Liver (tissue), 9 donors: ENCODE data around the gene ANXA11. TPM values are rescaled to one million over a fixed set of nuclear protein-coding genes. Genes with fewer than 3 reads are reported as not detected.

Experiments used
- DNase-seq: peaks from one replicate; pipeline ENCODE4 v3.0.0-alpha.2; 2017; ENCODE audit warnings: low spot score
- H3K27ac ChIP-seq, 2 donors: one replicate each; pipeline ENCODE4 v1.7.0; 2013; ENCODE audit warnings: inconsistent platforms in 2 of 2, low read length in 2 of 2, control low read depth in 1 of 2, low read depth in 1 of 2, mild to moderate bottlenecking in 1 of 2
- H3K27me3 ChIP-seq, 4 donors: one replicate each; pipeline versions ENCODE4 v1.6.1 to v1.7.0; 2013; ENCODE audit warnings: low read length in 3 of 4, inconsistent platforms in 1 of 4, mild to moderate bottlenecking in 1 of 4, moderate library complexity in 1 of 4; ENCODE audit not compliant: control insufficient read depth in 4 of 4, insufficient read depth in 4 of 4
- H3K36me3 ChIP-seq, 4 donors: one replicate each; pipeline versions ENCODE4 v1.6.1 to v1.7.0; 2013; ENCODE audit warnings: low read length in 3 of 4, mild to moderate bottlenecking in 3 of 4, low read depth in 1 of 4, moderate library complexity in 1 of 4; ENCODE audit not compliant: control insufficient read depth in 4 of 4, insufficient read depth in 3 of 4
- H3K4me1 ChIP-seq, 4 donors: one replicate each; pipeline versions ENCODE4 v1.6.1 to v1.7.0; 2013; ENCODE audit warnings: low read length in 3 of 4, mild to moderate bottlenecking in 3 of 4, moderate library complexity in 1 of 4; ENCODE audit not compliant: control insufficient read depth in 4 of 4, insufficient read depth in 4 of 4
- H3K4me3 ChIP-seq, 3 donors: one replicate each; pipeline versions ENCODE4 v1.6.1 to v1.7.0; 2013; ENCODE audit warnings: low read length in 3 of 3, control low read depth in 1 of 3, low read depth in 1 of 3, mild to moderate bottlenecking in 1 of 3
- H3K9ac ChIP-seq, 2 donors: one replicate each; pipeline ENCODE4 v1.7.0; 2013; ENCODE audit warnings: low read length in 2 of 2, mild to moderate bottlenecking in 2 of 2, moderate library complexity in 2 of 2, control low read depth in 1 of 2, low read depth in 1 of 2
- H3K9me3 ChIP-seq, 4 donors: one replicate each; pipeline versions ENCODE4 v1.6.1 to v1.7.0; 2013; ENCODE audit warnings: low read length in 3 of 4; ENCODE audit not compliant: control insufficient read depth in 4 of 4
- ATF3 ChIP-seq: IDR thresholded peaks from 2 replicates; pipeline ENCODE4 v1.6.1; 2016; ENCODE audit warnings: antibody characterized with exemption
- CTCF ChIP-seq: fragments of 150-350 bp; IDR thresholded peaks from 2 replicates; pipeline ENCODE4 v1.5.1; 2017; ENCODE audit warnings: improper control_type of control experiment, low read depth, low read length; ENCODE audit not compliant: missing input control
- EGR1 ChIP-seq, 2 donors: IDR thresholded peaks; 2 replicates each; pipeline ENCODE4 v1.6.1; 2016 to 2018; ENCODE audit warnings: antibody characterized with exemption in 2 of 2, low read depth in 2 of 2
- FOXA1 ChIP-seq: IDR thresholded peaks from 2 replicates; pipeline ENCODE4 v1.6.1; 2016; ENCODE audit warnings: antibody characterized with exemption
- FOXA2 ChIP-seq: IDR thresholded peaks from 2 replicates; pipeline ENCODE4 v1.6.1; 2016; ENCODE audit warnings: antibody characterized with exemption
- GABPA ChIP-seq, 2 donors: IDR thresholded peaks in 1 of 2; conservative IDR thresholded peaks in 1 of 2; 2 replicates each; pipeline ENCODE4 v1.6.1; 2016; ENCODE audit warnings: antibody characterized with exemption in 2 of 2, mild to moderate bottlenecking in 1 of 2, moderate library complexity in 1 of 2
- HNF4A ChIP-seq, 2 donors: conservative IDR thresholded peaks; 2 replicates each; pipeline ENCODE4 v1.6.1; 2016; ENCODE audit warnings: antibody characterized with exemption in 2 of 2, mild to moderate bottlenecking in 2 of 2
- HNF4G ChIP-seq: IDR thresholded peaks from 2 replicates; pipeline ENCODE4 v1.6.1; 2016; ENCODE audit warnings: antibody characterized with exemption
- JUND ChIP-seq, 2 donors: IDR thresholded peaks; 2 replicates each; pipeline ENCODE4 v1.6.1; 2016; ENCODE audit warnings: antibody characterized with exemption in 2 of 2
- MAX ChIP-seq: IDR thresholded peaks from 2 replicates; pipeline ENCODE4 v1.6.1; 2016; ENCODE audit warnings: antibody characterized with exemption
- NR2F2 ChIP-seq: IDR thresholded peaks from 2 replicates; pipeline ENCODE4 v1.6.1; 2016; ENCODE audit warnings: antibody characterized with exemption
- RAD21 ChIP-seq, 2 donors: IDR thresholded peaks; 2 replicates each; pipeline ENCODE4 v1.6.1; 2016; ENCODE audit warnings: antibody characterized with exemption in 2 of 2, mild to moderate bottlenecking in 2 of 2
- REST ChIP-seq: IDR thresholded peaks from 2 replicates; pipeline ENCODE4 v1.6.1; 2016; ENCODE audit warnings: antibody characterized with exemption, mild to moderate bottlenecking
- RXRA ChIP-seq, 2 donors: IDR thresholded peaks; 2 replicates each; pipeline ENCODE4 v1.6.1; 2017 to 2018; ENCODE audit warnings: antibody characterized with exemption in 2 of 2, mild to moderate bottlenecking in 1 of 2
- SP1 ChIP-seq: IDR thresholded peaks from 2 replicates; pipeline ENCODE4 v1.6.1; 2018; ENCODE audit warnings: antibody characterized with exemption, mild to moderate bottlenecking
- TAF1 ChIP-seq: conservative IDR thresholded peaks from 2 replicates; pipeline ENCODE4 v1.6.1; 2016; ENCODE audit warnings: antibody characterized with exemption, mild to moderate bottlenecking
- YY1 ChIP-seq: IDR thresholded peaks from 2 replicates; pipeline ENCODE4 v1.6.1; 2016; ENCODE audit warnings: antibody characterized with exemption, mild to moderate bottlenecking
- ZBTB33 ChIP-seq: IDR thresholded peaks from 2 replicates; pipeline ENCODE4 v1.6.1; 2016; ENCODE audit warnings: antibody characterized with exemption
- WGBS: extraction: QIAGEN DNeasy Blood & Tissue Kit; methylation state at CpG from one replicate; pipeline ENCODE4 v1.1.7; 2013; 5-methylcytosine and 5-hydroxymethylcytosine counted together
- polyA plus RNA-seq, 2 donors: library from polyadenylated mRNA; stranded (reverse) in 1 of 2; unstranded in 1 of 2; fragments of 200-250 nt in 1 of 2; fragments of >200 nt in 1 of 2; fragmentation: Nextera tagmentation in 1 of 2; extraction: Ambion mirVana in 1 of 2; gene quantifications; one replicate each; pipeline versions ENCODE4 v1.2.1 to v1.2.3, GENCODE V29; 2013 to 2015
- total RNA-seq, 2 donors: library from RNA; depleted of rRNA; stranded (reverse); fragments of >200 nt; gene quantifications; one replicate each; pipeline ENCODE4 v1.2.3, GENCODE V29; 2014
- donor health status: healthy.
- donor health status: healthy.
- donor health status: healthy.
- donor health status: healthy.
- donor health status: healthy.

ANXA11 gene
- total and polyA plus RNA-seq, 4 donors, result 14.0 to 40.4 (median 24.8) TPM

GRCh38 chr10:80132299-80133139 lies 72.8 kb downstream of the ANXA11 start, which contains the start of gene PLAC9:
Gene PLAC9 (plus strand): TSS chr10:80132730. CDS start chr10:80132763, 33 bp downstream.
- H3K4me1 ChIP-seq, result peaks cover 2 to 7% (median 5%) of the 10 kb centered on the region in 4 donors
- DNase-seq, result no peak
- H3K4me3 ChIP-seq, result peak within 1 kb of the TSS in 1 of 3 donors; percentile 49
- H3K27me3 ChIP-seq, result peaks cover 0 to 9% (median 3%) of the 10 kb centered on the region in 4 donors
- H3K9ac ChIP-seq, result no peak within 1 kb of the TSS
- TF ChIP-seq FOXA2, result no peak
- TF ChIP-seq REST, result no peak
- TF ChIP-seq CTCF, result no peak
- no peak for TF ChIP-seq MAX
- no peak for TF ChIP-seq RXRA (IDR thresholded peaks at IDR 0.05)
- no peak for TF ChIP-seq EGR1 (IDR thresholded peaks at IDR 0.05; ENCODE audit: low read depth in 2 of 2)
- no peak for TF ChIP-seq FOXA1
- no peak for TF ChIP-seq GABPA (IDR thresholded peaks at IDR 0.05 in 1 of 2, conservative IDR thresholded peaks at IDR 0.05 in 1 of 2)
- TF ChIP-seq RAD21 (IDR thresholded peaks at IDR 0.05), result no peak
- no peak for TF ChIP-seq TAF1
- no peak for TF ChIP-seq SP1
- no peak for TF ChIP-seq HNF4A (conservative IDR thresholded peaks at IDR 0.05)
- TF ChIP-seq YY1, result no peak
- no peak for TF ChIP-seq ZBTB33
- TF ChIP-seq NR2F2, result no peak
- TF ChIP-seq JUND (IDR thresholded peaks at IDR 0.05), result no peak
- TF ChIP-seq ATF3, result no peak
- TF ChIP-seq HNF4G, result no peak
- H3K36me3 ChIP-seq, result no peaks in the 10 kb centered on the region
- no peaks in the 10 kb centered on the region for H3K9me3 ChIP-seq
- WGBS, result 3% methylated on average over 58 of the region's 58 CpGs
- H3K27ac ChIP-seq, result peak within 1 kb of the TSS; percentile 50 to 60
